H1 (cell line): ENCODE results near the gene NRXN3. TPM values are rescaled to one million over a fixed set of nuclear protein-coding genes. Genes with fewer than 3 reads are reported as not detected.

Experiments
- CTCF ChIA-PET: fragments of 300-600 bp; sonication (Branson Sonifier 250); formaldehyde crosslinking; loops from one replicate; lab custom pipeline; 2021; ENCODE audit not compliant: partially characterized antibody; lab: Charles Lee
- POLR2A ChIA-PET: fragments of 300-600 bp; sonication (Branson Sonifier 250); formaldehyde crosslinking; loops from one replicate; lab custom pipeline; 2021; ENCODE audit warnings: inconsistent platforms; ENCODE audit not compliant: partially characterized antibody; lab: Charles Lee
- DNase-seq, 2 experiments: peaks; one replicate each; pipeline versions ENCODE4 v3.0.0 to v3.0.0-alpha.2; 2010 to 2022; ENCODE audit warnings: low spot score in 2 of 2, low read depth in 1 of 2, mixed read lengths in 1 of 2
- FAIRE-seq: peaks from 2 replicates; lab custom pipeline; 2011; peaks lifted over from hg19 to GRCh38; lab: Jason Lieb, UNC
- H2AFZ ChIP-seq: 2 replicates; pipeline ENCODE4 v1.8.1; 2012; ENCODE audit warnings: low read length, inconsistent platforms
- H2AK5ac ChIP-seq: 2 replicates; pipeline ENCODE4 v1.6.1; 2013; ENCODE audit warnings: low read depth, low read length
- H2BK120ac ChIP-seq: replicated peaks from 2 replicates; pipeline ENCODE3; 2013; ENCODE audit warnings: low read depth, low read length, inconsistent platforms
- H2BK12ac ChIP-seq: 2 replicates; pipeline ENCODE4 v1.6.1; 2013; ENCODE audit warnings: low read depth, low read length
- H2BK15ac ChIP-seq: 2 replicates; pipeline ENCODE4 v1.6.1; 2013; ENCODE audit warnings: low read length
- H2BK20ac ChIP-seq: 2 replicates; pipeline ENCODE4 v1.6.1; 2013; ENCODE audit warnings: low read length
- H2BK5ac ChIP-seq: 2 replicates; pipeline ENCODE4 v1.6.1; 2013; ENCODE audit warnings: low read depth, low read length
- H3K14ac ChIP-seq: 2 replicates; pipeline ENCODE4 v1.6.1; 2013; ENCODE audit warnings: inconsistent platforms; ENCODE audit not compliant: insufficient read length
- H3K18ac ChIP-seq: 2 replicates; pipeline ENCODE4 v1.6.1; 2013; ENCODE audit warnings: low read length; ENCODE audit errors: extremely low read depth
- H3K23ac ChIP-seq: 2 replicates; pipeline ENCODE4 v1.6.1; 2013; ENCODE audit warnings: inconsistent platforms; ENCODE audit not compliant: insufficient read length
- H3K23me2 ChIP-seq: 2 replicates; pipeline ENCODE4 v1.6.1; 2013; ENCODE audit warnings: low read depth, low read length
- H3K27ac ChIP-seq: 2 replicates; pipeline ENCODE4 v1.6.1; 2011; ENCODE audit warnings: low read depth, low read length, inconsistent platforms
- H3K27me3 ChIP-seq, 4 experiments: replicated peaks in 1 of 4; 1 replicate in 1 of 4; 2 replicates in 3 of 4; pipeline versions ENCODE4 v1.6.1 to v1.8.1; 2011 to 2013; ENCODE audit warnings: low read length in 3 of 4, mild to moderate bottlenecking in 3 of 4, inconsistent platforms in 2 of 4, mixed read lengths in 2 of 4, moderate library complexity in 1 of 4; ENCODE audit not compliant: control insufficient read depth in 3 of 4, insufficient read depth in 3 of 4; ENCODE audit errors: extremely low read depth in 1 of 4
- H3K36me3 ChIP-seq, 4 experiments: 2 replicates each; pipeline versions ENCODE4 v1.6.1 to v1.8.1; 2011 to 2013; ENCODE audit warnings: mild to moderate bottlenecking in 4 of 4, low read length in 3 of 4, moderate library complexity in 2 of 4, control low read depth in 1 of 4, inconsistent platforms in 1 of 4; ENCODE audit not compliant: insufficient read depth in 4 of 4, control insufficient read depth in 2 of 4
- H3K4ac ChIP-seq: replicated peaks from 2 replicates; pipeline ENCODE3; 2013; ENCODE audit warnings: low read length, low read depth, mixed read lengths, inconsistent platforms; ENCODE audit not compliant: insufficient read length
- H3K4me1 ChIP-seq, 4 experiments: replicated peaks in 1 of 4; 1 replicate in 1 of 4; 2 replicates in 3 of 4; pipeline versions ENCODE4 v1.6.1 to v1.8.1; 2011 to 2013; ENCODE audit warnings: low read length in 3 of 4, inconsistent platforms in 2 of 4, mixed read lengths in 1 of 4; ENCODE audit not compliant: insufficient read depth in 4 of 4, control insufficient read depth in 3 of 4
- H3K4me2 ChIP-seq, 2 experiments: 2 replicates each; pipeline versions ENCODE4 v1.6.1 to v1.8.1; 2011 to 2013; ENCODE audit warnings: low read depth in 2 of 2, low read length in 2 of 2, control low read depth in 1 of 2, inconsistent platforms in 1 of 2, mild to moderate bottlenecking in 1 of 2; ENCODE audit not compliant: insufficient read depth in 1 of 2
- H3K4me3 ChIP-seq, 4 experiments: fragments of 200-600, 300-600 bp in 1 of 4; sonication (generic), shearing (Covaris generic), sonication (Bioruptor Twin) in 1 of 4; 2 replicates each; pipeline versions ENCODE4 v1.5.1 to v1.8.1; 2011 to 2016; ENCODE audit warnings: low read length in 4 of 4, low read depth in 3 of 4, control low read depth in 2 of 4, inconsistent platforms in 2 of 4, mild to moderate bottlenecking in 2 of 4, mixed read lengths in 1 of 4, moderate library complexity in 1 of 4; ENCODE audit not compliant: insufficient read depth in 2 of 4; ENCODE audit errors: extremely low read depth in 1 of 4
- H3K56ac ChIP-seq: replicated peaks from 2 replicates; pipeline ENCODE3; 2013; ENCODE audit warnings: low read depth, mild to moderate bottlenecking, mixed read lengths, low read length, inconsistent platforms; ENCODE audit not compliant: insufficient read length
- H3K79me1 ChIP-seq: 2 replicates; pipeline ENCODE4 v1.6.1; 2013; ENCODE audit warnings: low read depth, low read length, control low read depth
- H3K79me2 ChIP-seq, 2 experiments: 2 replicates each; pipeline versions ENCODE4 v1.6.1 to v1.8.1; 2012 to 2013; ENCODE audit warnings: low read length in 2 of 2, mild to moderate bottlenecking in 2 of 2, inconsistent platforms in 1 of 2; ENCODE audit not compliant: insufficient read depth in 2 of 2, control insufficient read depth in 1 of 2
- H3K9ac ChIP-seq, 4 experiments: replicated peaks in 1 of 4; 1 replicate in 1 of 4; 2 replicates in 3 of 4; pipeline versions ENCODE4 v1.6.1 to v1.8.1; 2011 to 2013; ENCODE audit warnings: low read depth in 3 of 4, low read length in 3 of 4, control low read depth in 2 of 4, mild to moderate bottlenecking in 2 of 4, moderate library complexity in 2 of 4, inconsistent platforms in 1 of 4; ENCODE audit errors: extremely low read depth in 1 of 4
- H3K9me3 ChIP-seq, 2 experiments: 2 replicates each; pipeline versions ENCODE4 v1.6.1 to v1.8.1; 2012 to 2013; ENCODE audit warnings: mild to moderate bottlenecking in 2 of 2, moderate library complexity in 2 of 2, control low read depth in 1 of 2, inconsistent platforms in 1 of 2, low read depth in 1 of 2, low read length in 1 of 2, mixed read lengths in 1 of 2; ENCODE audit not compliant: insufficient read depth in 2 of 2
- H4K20me1 ChIP-seq, 2 experiments: replicated peaks in 1 of 2; 2 replicates each; pipeline versions ENCODE3 to v1.8.1; 2011 to 2013; ENCODE audit warnings: inconsistent platforms in 2 of 2, low read length in 2 of 2, mild to moderate bottlenecking in 1 of 2; ENCODE audit not compliant: insufficient read depth in 2 of 2, control insufficient read depth in 1 of 2
- H4K5ac ChIP-seq: 2 replicates; pipeline ENCODE4 v1.6.1; 2013; ENCODE audit warnings: low read length, low read depth, mixed read lengths, inconsistent platforms; ENCODE audit not compliant: insufficient read length
- H4K8ac ChIP-seq: 2 replicates; pipeline ENCODE4 v1.8.0; 2013; ENCODE audit warnings: mild to moderate bottlenecking, moderate library complexity, low read length, inconsistent platforms; ENCODE audit not compliant: insufficient read depth; ENCODE audit errors: extremely low read depth
- H4K91ac ChIP-seq: replicated peaks from 2 replicates; pipeline ENCODE3; 2013; ENCODE audit warnings: low read length, mixed read lengths, inconsistent platforms; ENCODE audit not compliant: insufficient read length
- POU5F1 ChIP-seq: IDR thresholded peaks from 2 replicates; pipeline ENCODE4 v1.6.1; 2011; ENCODE audit warnings: low read depth, mild to moderate bottlenecking, low read length, moderate library complexity
- RAD21 ChIP-seq, 2 experiments: IDR thresholded peaks in 1 of 2; conservative IDR thresholded peaks in 1 of 2; 2 replicates each; pipeline ENCODE4 v1.6.1; 2011; ENCODE audit warnings: low read depth in 2 of 2, low read length in 2 of 2, improper control_type of control experiment in 1 of 2, inconsistent platforms in 1 of 2, mild to moderate bottlenecking in 1 of 2, moderate library complexity in 1 of 2
- SRF ChIP-seq: IDR thresholded peaks from 2 replicates; pipeline ENCODE4 v1.6.1; 2011; ENCODE audit warnings: mild to moderate bottlenecking, low read depth, low read length, moderate library complexity
- WGBS, 2 experiments: shearing (Covaris generic) in 1 of 2; methylation state at CpG; one replicate each; pipeline versions ENCODE4 v1.1.6 to v1.1.7; 2013 to 2015; ENCODE audit warnings: low lambda C conversion rate in 2 of 2, mixed read lengths in 2 of 2, inconsistent platforms in 1 of 2, low coverage in 1 of 2, missing lambda C conversion rate in 1 of 2; ENCODE audit not compliant: insufficient replicate concordance in 2 of 2, insufficient coverage in 1 of 2, insufficient read length in 1 of 2; ENCODE audit errors: extremely low coverage in 1 of 2, missing lambda C conversion rate in 1 of 2; 5-methylcytosine and 5-hydroxymethylcytosine counted together
- polyA plus RNA-seq, 7 experiments: library from polyadenylated mRNA; depleted of rRNA in 3 of 7; stranded (reverse) in 5 of 7; unstranded in 2 of 7; fragments of >200 nt in 5 of 7; fragments of 200-250 nt in 2 of 7; gene quantifications; 1 replicate in 5 of 7; 2 replicates in 1 of 7; 4 replicates in 1 of 7; pipeline versions ENCODE4 v1.2.1 to v1.2.3, GENCODE V29; 2011 to 2013; ENCODE audit warnings: missing spikeins in 2 of 7, mixed read lengths in 2 of 7
- total RNA-seq: library from RNA; stranded (reverse); fragmentation: NEBNext Ultra II Directional; extraction: Animal tissue kit (Norgen Biotek cat#: 25700); gene quantifications from 2 replicates; pipeline ENCODE4 v1.2.1, GENCODE V29; 2021

NRXN3 gene
- total and polyA plus RNA-seq, 2 of the 8 experiments (the other 6 are each of a cell fraction or from before 2014, with no cell fraction given), result 2.6 to 4.1 TPM

DNA sequence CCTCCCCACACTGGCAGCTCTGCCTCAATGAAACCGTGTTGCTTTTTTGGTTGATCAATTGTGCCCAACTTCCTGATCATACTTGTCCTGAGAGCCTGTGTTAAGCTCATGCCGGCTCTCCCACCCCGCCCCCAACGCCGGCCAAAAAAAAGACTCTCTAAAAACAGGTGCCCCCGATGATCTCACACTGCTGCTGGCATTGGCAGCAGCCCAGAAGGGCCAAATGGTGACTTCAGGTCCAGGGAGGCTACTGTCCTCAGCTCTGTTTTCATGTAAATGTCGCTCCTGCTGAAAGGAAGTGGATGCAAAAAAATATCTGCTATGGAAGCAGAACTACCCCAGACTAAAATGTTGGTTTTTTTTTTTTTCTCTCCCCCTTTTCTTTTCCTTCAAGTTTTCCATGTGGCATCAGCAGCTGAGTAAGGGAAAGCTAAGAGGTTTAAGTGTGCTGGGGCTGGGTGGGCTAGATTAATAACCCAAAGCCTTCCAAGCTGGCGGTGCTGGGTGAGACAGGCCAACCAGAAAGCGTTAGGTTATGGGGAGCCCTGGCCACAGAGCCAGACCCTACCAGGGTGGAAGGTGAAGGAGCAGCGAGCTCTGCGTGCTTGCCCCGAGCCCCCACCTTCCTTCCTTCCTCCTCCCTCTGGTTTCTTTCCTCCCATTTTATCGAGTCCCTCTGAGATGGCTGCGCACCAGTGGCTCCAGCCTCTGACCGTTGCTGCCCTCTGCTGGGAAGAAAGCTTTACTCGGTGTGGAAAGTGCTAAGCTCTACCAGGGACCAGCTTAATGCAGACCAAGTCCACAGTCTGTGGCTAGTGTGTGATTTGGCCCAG lies 396.1 kb downstream of the NRXN3 start:
- Histone ChIP-seq H2BK20ac (peak overlapping the region; percentile 83), H4K8ac (peak overlapping the region; percentile 87), H2AK5ac (no peak overlapping the region), H3K9me3 (no peaks in the 10 kb centered on the region), H4K5ac (no peak overlapping the region), H3K4ac (no peak overlapping the region), H3K27ac (no peak overlapping the region), H3K23me2 (no peaks in the 10 kb centered on the region), H3K36me3 (no peaks in the 10 kb centered on the region), H3K4me2 (peak overlapping the region; percentile 4 to 49; a peak in 2 of 4 replicates), H3K18ac (peak overlapping the region; percentile 9; the same call in 1 of the 2 replicates), H3K9ac (no peak overlapping the region), H2BK12ac (no peak overlapping the region; the same call in 1 of the 2 replicates), H3K27me3 (no peaks in the 10 kb centered on the region), H2AFZ (peak overlapping the region; percentile 71; the same call in 1 of the 2 replicates), H4K20me1 (no peaks in the 10 kb centered on the region), H3K79me2 (no peaks in the 10 kb centered on the region), H4K91ac (peak overlapping the region; percentile 62), H3K14ac (no peak overlapping the region), H3K4me1 (peaks cover 0 to 6% (median 4%) of the 10 kb centered on the region in 4 experiments; a peak in 4 of 7 replicates), H2BK5ac (peak overlapping the region; percentile 88), H2BK15ac (peak overlapping the region; percentile 67; the same call in 1 of the 2 replicates), H3K4me3 (peak overlapping the region in 1 of 4 experiments; percentile 29; a peak in 2 of 8 replicates), H3K56ac (no peak overlapping the region), H3K79me1 (no peaks in the 10 kb centered on the region), H2BK120ac (peak overlapping the region; percentile 51), H3K23ac (no peak overlapping the region)
- 30% methylated on average over 14 of the region's 16 CpGs; no CpG with 5 or more reads in 1 of the 2 experiments for WGBS, 2 experiments
- CTCF ChIA-PET, result interaction anchor here (0.6 to 4.7 kb wide), 71 partner anchors 8 to 705 kb away, joined by 3 to 51 read pairs (median 4); no protein-coding TSS in a partner anchor
- DNase-seq (peak; percentile 64 to 93), FAIRE-seq (peak; percentile 87)
- POLR2A ChIA-PET, result no interaction called here
- TF ChIP-seq RAD21 (IDR thresholded peaks at IDR 0.05 in 1 of 2, conservative IDR thresholded peaks at IDR 0.05 in 1 of 2; ENCODE audit: low read depth in 2 of 2, low read length in 2 of 2) (peak; percentile 98), SRF (no peak), POU5F1 (no peak)
